Neural crest cell (in vitro differentiated cells): ENCODE data around the gene PPM1K. TPM values are rescaled to one million over a fixed set of nuclear protein-coding genes. Genes with fewer than 3 reads are reported as not detected.

Experiments
- DNase-seq: peaks from one replicate; pipeline ENCODE4 v3.0.0; 2021; ENCODE audit warnings: low read depth, mixed read lengths, low spot score
- H3K27ac Mint-ChIP-seq: one replicate; pipeline ENCODE4 v1.8.0; 2021; ENCODE audit warnings: mild to moderate bottlenecking, mixed read lengths; ENCODE audit not compliant: unreplicated experiment
- H3K27me3 Mint-ChIP-seq: 2 replicates; pipeline ENCODE4 v1.8.0; 2021; ENCODE audit warnings: low read depth, mild to moderate bottlenecking, mixed read lengths
- H3K36me3 Mint-ChIP-seq: 2 replicates; pipeline ENCODE4 v1.8.0; 2021; ENCODE audit warnings: low read depth, mild to moderate bottlenecking, mixed read lengths
- H3K4me1 Mint-ChIP-seq: 2 replicates; pipeline ENCODE4 v1.8.0; 2021; ENCODE audit warnings: mixed read lengths
- H3K4me3 Mint-ChIP-seq: one replicate; pipeline ENCODE4 v1.8.0; 2021; ENCODE audit warnings: mild to moderate bottlenecking, mixed read lengths
- H3K9me3 Mint-ChIP-seq: 2 replicates; pipeline ENCODE4 v1.8.0; 2021; ENCODE audit warnings: mixed read lengths
- CTCF ChIP-seq: fragments of 200-600 bp; sonication (generic); conservative IDR thresholded peaks from 2 replicates; pipeline ENCODE4 v1.5.0; 2021; ENCODE audit warnings: antibody characterized with exemption, mild to moderate bottlenecking
- total RNA-seq: library from RNA; stranded (reverse); gene quantifications from 2 replicates; pipeline ENCODE4 v1.2.1, GENCODE V29; 2021

Gene PPM1K
- total RNA-seq, 1 donor from 2014 or later: 17.6 TPM

DNA sequence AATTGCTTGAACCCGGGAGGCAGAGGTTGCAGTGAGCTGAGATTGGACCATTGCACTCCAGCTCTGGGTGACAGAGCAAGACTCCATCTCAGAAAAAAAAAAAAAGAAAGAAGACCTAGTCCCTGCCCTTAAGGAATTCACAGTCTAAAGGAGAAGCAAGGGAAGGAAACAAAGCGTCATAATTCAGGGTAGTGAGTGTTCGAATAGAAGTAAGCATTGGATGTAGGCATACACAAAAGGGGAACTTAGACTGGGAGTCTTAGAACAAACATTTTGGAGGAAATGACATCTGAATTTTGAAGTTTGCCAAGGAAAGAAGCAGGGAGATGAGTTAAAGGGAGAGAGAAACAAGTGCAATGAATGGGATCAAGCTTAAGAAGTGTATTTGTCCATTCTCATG is 32.4 kb downstream of the PPM1K start:
- no peak overlapping the region for H3K27ac Mint-ChIP-seq
- no peak for DNase-seq
- H3K36me3 Mint-ChIP-seq: no peaks in the 10 kb centered on the region
- H3K27me3 Mint-ChIP-seq: no peaks in the 10 kb centered on the region
- H3K4me3 Mint-ChIP-seq: no peak overlapping the region
- no peak for TF ChIP-seq CTCF
- H3K9me3 Mint-ChIP-seq: no peaks in the 10 kb centered on the region
- no peaks in the 10 kb centered on the region for H3K4me1 Mint-ChIP-seq

DNA sequence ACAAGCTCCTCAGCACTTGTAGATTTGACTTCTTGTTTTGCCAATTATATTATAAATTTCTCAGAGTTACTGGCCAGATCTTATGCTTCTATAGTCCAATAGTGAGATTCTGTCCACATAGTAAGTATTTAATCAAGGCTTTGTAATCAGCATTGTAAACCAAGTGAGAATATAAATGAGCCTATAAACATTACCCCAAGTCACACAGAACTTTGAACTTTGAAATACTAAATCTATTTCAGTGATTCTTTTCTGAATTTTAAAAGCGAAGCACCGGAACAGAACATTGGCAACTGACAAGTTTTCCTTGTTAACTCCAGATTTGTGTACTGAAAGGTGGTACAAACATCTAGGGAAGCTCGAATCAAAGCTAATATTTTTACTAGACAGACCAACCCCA is 37.2 kb downstream of the PPM1K start:
- DNase-seq: no peak
- no peak overlapping the region for H3K4me3 Mint-ChIP-seq
- no peaks in the 10 kb centered on the region for H3K9me3 Mint-ChIP-seq
- TF ChIP-seq CTCF: no peak
- H3K27me3 Mint-ChIP-seq: no peaks in the 10 kb centered on the region
- H3K36me3 Mint-ChIP-seq: no peaks in the 10 kb centered on the region
- H3K4me1 Mint-ChIP-seq: no peaks in the 10 kb centered on the region
- H3K27ac Mint-ChIP-seq: no peak overlapping the region

DNA sequence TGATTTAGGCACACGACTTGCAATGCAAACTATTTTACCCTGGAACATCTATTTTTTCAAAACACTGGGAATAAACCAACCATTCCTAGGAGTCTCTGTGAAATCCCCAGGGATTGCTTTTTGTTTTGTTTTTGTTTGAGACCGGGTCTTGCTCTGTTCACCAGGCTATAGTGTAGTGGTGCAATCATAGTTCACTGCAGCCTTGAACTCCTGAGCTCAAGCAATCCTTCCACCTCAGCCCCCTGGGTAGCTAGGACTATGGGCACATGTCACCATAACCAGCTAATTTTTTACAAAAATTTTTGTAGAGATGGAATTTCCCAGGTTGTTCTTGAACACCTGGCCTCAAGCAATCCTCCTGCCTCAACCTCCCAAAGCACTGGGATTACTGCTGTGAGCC is 37.8 kb downstream of the PPM1K start:
- no peaks in the 10 kb centered on the region for H3K27me3 Mint-ChIP-seq
- DNase-seq: no peak
- no peaks in the 10 kb centered on the region for H3K9me3 Mint-ChIP-seq
- H3K36me3 Mint-ChIP-seq: no peaks in the 10 kb centered on the region
- H3K4me3 Mint-ChIP-seq: no peak overlapping the region
- no peak for TF ChIP-seq CTCF
- H3K27ac Mint-ChIP-seq: no peak overlapping the region
- no peaks in the 10 kb centered on the region for H3K4me1 Mint-ChIP-seq

DNA sequence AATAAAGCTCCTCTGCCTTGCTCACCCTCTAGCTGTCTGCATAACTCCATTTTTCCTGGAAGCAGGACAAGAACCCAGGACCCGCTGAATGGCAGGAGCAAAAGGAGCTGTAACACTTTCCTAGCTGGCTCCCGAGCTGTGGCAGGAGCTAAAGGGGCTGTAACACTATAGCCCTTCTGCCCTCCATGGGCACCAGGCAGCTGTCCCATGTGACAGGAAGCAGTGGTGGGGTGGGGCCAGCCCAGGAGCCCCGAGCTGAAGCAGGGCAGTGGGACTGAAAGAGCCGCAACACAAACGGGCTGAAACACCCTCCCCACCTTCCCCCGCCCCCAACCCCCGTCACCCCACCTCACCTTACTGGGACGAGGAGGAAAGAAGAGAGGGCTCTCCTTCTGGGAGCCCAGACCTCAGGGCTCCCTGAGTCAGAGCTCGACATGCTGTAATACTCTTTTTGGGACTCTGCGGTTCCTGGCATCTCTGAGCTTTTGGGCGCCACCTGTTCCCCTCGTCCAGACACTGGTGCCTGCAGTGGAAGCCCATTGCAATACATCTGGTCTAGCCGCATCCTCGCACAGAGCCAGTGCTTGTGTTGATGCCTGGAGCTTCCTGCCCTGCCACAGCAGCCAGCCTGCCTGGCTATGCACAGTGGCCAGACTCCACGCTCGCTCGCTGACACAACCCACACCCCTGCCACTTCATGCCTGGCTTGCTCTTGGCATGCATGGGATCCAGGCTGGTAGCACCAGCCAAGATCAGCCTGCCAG is 39.4 kb downstream of the PPM1K start:
- DNase-seq: no peak
- no peak overlapping the region for H3K4me3 Mint-ChIP-seq
- H3K27ac Mint-ChIP-seq: no peak overlapping the region
- TF ChIP-seq CTCF: no peak
- no peaks in the 10 kb centered on the region for H3K36me3 Mint-ChIP-seq
- H3K9me3 Mint-ChIP-seq: no peaks in the 10 kb centered on the region
- no peaks in the 10 kb centered on the region for H3K27me3 Mint-ChIP-seq
- no peaks in the 10 kb centered on the region for H3K4me1 Mint-ChIP-seq

GRCh38 chr4:88244056-88244455 is 40.3 kb downstream of the PPM1K start:
- no peak overlapping the region for H3K27ac Mint-ChIP-seq
- DNase-seq: no peak
- H3K36me3 Mint-ChIP-seq: no peaks in the 10 kb centered on the region
- no peak for TF ChIP-seq CTCF
- H3K27me3 Mint-ChIP-seq: no peaks in the 10 kb centered on the region
- H3K4me1 Mint-ChIP-seq: no peaks in the 10 kb centered on the region
- no peak overlapping the region for H3K4me3 Mint-ChIP-seq
- no peaks in the 10 kb centered on the region for H3K9me3 Mint-ChIP-seq
